GM12872 (cell line): ENCODE results near the gene QSOX1.

Experiments used
- CTCF ChIP-seq: IDR thresholded peaks from 3 replicates; pipeline ENCODE4 v1.5.1; 2011; ENCODE audit warnings: low read depth, mild to moderate bottlenecking, low read length, moderate library complexity; ENCODE audit not compliant: insufficient read depth

QSOX1 gene

GRCh38 chr1:180136968-180137356 lies 17.7 kb upstream of the QSOX1 start:
- TF ChIP-seq CTCF, result no peak

DNA sequence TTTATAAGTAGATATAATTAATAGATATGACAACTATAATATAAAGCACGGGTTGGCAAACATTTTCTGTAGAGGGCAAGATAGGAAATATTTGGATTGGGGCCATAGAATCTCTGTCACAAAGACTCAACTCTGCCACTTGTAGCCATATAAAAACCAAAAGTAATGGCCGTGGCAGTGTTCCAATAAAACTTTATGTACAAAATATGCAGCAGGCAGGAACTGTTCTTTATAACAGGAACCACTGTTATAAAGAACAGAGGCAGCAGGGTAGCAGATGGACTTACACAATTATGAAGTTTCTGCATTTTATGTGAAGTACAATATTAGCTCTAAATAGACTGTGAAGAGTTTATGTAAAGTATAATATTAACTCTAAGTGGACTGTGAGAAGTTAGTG lies 16.9 kb upstream of the QSOX1 start:
- no peak for TF ChIP-seq CTCF

DNA sequence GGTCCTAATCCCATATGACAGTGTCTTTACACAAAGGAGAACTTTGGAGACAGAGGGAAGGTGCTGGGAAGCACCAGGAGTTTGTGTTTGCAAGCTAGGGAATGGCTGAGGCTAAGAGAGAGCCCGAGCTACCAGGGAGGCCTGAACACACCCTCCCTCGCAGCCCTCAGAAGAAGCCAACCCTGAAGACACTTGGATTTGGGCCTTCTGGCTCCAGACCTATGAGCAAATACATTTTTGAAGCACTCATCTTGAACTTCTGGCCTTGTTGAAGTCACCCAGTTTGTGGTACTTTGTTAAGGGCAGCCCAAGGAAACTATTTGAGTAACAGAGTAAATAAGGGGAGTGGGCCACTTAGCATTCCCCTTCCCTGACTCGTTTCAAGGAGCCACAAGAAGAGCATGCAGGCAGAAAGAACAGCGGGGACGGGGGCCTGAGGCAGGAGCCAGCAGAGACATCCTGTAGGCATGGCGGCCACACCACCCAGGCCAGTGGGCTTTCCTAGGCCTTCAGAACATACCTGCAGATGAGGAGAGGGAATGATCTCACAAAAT lies 13.2 kb upstream of the QSOX1 start:
- TF ChIP-seq CTCF, result no peak

DNA sequence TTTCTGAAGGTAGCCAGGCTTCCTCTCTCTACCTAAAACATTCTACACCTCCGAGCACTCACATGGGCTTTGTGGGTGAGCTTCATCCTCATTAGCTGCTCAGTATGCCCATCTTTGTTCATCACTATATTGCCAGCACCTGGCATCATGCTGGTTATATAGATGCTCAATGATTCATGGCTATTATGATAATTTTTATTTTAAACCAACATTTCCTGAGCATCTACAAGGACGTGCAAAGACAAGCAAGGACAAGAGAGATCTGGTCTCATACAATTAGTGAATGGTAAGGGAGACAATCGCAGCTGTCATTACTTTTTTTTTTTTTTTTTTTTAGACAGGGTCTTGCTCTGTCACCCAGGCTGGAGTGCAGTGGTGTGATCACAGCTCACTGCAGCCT lies 11.3 kb upstream of the QSOX1 start:
- TF ChIP-seq CTCF, result no peak

GRCh38 chr1:180144659-180145357 lies 9.9 kb upstream of the QSOX1 start:
- no peak for TF ChIP-seq CTCF

DNA sequence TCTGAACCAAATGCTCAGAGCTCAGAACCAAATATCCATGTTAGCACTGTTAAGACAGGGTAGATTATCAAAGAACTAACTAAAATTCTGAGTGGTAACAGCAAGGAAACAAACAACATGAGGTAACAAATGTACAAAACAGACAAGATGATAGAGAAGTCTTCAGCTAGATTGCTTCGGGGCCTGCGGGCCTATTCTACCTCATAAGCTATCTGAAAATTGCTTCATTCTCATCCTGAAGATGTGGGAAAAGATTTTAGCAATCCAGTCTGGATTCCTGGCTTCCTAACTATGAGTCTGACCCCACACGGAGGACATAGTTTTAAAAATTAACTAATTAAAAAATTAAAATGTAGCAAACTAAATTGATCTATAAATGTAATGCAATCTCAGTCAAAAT lies 9.2 kb upstream of the QSOX1 start:
- no peak for TF ChIP-seq CTCF

GRCh38 chr1:180150982-180151381 lies 3.7 kb upstream of the QSOX1 start:
- TF ChIP-seq CTCF, result no peak
